ENCODE data around the gene ZNF827.

Gene ZNF827

DNA sequence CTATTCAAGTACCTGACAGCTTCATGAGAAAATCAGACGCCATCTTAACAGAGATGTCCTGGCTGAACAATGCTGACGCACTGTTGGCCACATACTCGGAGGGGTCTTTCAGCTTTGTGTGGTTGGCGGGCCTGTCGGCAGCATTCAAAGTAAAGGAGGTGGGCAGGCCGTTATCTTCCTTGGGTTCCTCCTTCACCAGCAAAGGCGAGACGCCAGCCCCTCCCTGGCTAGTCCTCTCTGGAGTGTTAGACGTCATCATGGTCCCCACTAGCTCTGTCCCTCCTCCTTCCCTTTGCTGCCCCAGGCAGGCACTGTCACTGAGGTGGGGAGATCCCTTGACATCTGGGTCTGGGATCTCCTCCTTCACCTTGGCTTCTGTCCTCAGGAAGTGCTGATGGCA, 53.0 kb downstream of the ZNF827 start:
- no peak for DNase-seq

DNA sequence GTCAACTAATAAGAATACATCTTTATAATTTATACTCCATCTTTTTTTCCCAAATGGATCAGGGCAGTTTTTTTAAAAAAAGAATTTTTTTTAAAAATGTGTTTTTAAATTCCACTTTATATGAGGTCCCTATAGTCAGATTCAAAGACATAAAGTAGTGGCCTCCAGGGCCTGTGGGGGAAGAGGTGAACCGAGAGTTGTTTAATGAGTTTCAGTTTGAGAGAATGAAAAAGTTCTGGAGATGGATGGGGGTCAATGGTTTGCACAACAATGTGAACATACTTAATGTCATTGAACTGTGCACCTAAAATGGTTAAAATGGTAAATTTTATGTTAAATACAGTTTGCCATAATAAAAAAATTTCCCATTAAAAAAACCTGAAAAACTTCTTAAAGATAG, 53.8 kb downstream of the ZNF827 start:
- DNase-seq = no peak

DNA sequence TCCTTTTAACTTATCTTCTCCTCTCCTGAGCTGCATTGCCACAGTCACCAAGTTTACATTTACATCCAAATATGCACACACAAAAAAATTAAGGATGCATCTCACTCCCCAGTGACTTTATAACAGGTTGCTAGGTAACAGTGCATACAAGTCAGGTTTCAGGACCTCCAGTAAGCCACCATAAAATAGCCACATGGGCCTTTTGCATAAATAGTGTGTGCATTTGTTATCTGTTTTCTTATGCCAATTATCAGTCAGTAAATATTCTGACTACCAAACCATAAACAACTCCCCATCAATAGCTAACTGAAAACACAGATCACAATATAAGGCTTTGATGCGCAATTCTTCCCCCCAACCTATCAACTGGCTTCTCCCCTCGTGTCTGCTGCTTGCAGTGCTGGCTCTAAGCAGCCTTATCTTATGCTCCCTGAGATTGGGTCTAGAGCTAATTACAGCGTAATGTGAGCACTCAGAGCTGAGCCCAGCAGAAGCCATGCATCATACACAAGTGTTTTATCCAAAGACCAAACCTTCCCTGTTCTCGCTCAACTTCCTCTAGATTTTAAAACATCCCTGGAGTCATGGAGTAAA, 55.4 kb downstream of the ZNF827 start:
- no peak for DNase-seq

DNA sequence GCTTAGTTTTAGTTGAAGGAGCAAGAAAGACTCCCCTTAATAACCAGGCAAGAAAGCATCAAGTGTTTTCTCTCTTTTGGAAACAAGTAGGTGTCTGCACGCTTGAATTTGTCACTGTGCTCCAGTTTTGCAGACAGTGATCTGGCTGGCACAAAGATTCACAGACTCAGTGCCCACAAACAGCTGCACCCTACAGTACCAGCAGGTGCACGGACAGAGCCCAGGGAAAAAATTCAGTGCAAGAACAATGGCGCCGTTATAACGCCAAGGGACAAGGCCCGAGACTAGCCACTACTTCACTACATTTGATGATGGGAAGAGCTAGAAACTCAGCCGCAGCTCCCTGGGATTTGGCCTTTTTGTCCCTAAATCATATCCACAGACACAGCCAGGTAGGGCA, 56.0 kb downstream of the ZNF827 start:
- no peak for DNase-seq

DNA sequence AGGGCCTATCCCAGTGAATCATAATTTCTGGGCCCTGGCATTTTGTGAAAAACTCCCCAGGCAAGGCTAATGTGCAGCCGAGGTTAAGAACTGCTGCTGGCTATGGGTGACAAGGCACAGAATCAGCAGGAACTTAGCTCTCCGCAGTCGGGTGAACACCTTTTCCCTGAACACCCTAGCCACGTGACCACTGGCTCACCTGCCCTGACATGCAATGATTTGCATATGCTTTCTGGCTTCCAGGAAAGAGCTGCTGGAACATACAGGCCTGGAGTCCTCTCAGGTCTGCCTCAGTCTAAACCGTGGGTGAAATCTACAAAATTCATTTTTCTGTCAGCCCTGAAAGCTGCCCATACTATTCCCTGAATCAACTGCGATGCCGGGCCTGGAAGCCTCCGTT, 56.6 kb downstream of the ZNF827 start:
- DNase-seq = no peak

DNA sequence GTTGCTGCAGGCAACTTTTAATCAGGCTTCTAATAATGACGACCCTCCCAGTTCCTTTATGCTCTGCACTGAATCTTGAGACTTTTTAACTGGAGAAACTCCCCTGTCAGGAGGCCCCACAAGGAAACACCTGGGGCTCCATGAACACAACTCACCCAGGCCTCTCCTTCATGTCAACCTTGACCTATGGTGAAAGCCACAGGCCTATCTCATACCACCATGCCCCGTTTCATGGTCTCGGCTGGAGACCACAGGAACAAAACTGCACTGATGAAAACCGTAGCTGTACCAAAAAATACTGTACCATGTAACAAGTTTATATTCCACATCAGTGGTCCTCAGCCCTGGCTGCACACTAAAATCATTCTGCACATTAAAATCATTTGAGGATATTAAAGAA, 57.0 kb downstream of the ZNF827 start:
- no peak for DNase-seq

DNA sequence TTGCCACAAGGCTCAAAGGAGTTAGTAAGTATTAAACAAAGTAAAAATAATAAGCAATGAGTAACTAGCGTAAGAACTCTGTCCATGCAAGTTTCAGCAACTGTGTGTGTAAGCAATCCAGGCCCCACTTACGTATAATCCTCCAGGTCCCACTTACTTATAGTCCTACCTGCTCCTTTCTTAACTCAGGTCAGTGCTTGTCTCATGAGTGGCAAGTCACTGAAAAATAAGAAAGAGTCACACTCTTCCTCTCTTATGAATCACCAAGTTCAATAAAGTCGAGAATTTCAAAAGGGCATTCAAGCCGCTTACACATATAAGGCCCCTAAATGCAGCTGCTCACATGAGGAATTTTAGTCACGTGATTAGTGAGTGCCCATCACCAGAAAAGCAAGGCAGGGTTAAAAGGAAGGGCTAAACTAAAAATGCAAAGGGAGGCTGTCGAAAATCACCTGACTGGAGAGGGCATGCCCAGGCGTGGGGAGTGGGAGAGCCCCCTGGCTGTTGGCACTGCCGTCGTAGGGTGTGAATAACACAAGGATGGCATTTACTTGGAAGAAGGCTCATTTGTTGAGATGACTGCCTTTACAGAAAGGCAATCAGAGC, 58.2 kb downstream of the ZNF827 start:
- DNase-seq = no peak

DNA sequence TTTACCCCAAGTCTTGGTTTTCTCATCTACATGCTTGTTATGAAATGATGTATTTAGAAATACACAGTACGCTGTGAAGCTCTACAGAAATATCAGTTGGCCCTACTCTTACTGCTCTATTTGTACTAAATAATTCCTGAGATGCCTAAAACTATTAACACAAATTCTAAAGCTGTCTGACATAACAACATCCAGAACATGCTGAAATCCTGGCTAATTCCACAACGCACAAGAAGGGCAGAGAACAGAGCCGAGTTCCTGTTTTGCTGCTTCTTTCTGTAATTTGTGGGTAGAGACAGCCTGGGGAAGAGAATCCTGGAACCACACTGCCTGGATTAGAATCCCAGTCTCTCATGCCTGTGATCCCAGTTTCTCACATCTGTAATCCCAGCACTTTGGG, 59.0 kb downstream of the ZNF827 start:
- no peak for DNase-seq

DNA sequence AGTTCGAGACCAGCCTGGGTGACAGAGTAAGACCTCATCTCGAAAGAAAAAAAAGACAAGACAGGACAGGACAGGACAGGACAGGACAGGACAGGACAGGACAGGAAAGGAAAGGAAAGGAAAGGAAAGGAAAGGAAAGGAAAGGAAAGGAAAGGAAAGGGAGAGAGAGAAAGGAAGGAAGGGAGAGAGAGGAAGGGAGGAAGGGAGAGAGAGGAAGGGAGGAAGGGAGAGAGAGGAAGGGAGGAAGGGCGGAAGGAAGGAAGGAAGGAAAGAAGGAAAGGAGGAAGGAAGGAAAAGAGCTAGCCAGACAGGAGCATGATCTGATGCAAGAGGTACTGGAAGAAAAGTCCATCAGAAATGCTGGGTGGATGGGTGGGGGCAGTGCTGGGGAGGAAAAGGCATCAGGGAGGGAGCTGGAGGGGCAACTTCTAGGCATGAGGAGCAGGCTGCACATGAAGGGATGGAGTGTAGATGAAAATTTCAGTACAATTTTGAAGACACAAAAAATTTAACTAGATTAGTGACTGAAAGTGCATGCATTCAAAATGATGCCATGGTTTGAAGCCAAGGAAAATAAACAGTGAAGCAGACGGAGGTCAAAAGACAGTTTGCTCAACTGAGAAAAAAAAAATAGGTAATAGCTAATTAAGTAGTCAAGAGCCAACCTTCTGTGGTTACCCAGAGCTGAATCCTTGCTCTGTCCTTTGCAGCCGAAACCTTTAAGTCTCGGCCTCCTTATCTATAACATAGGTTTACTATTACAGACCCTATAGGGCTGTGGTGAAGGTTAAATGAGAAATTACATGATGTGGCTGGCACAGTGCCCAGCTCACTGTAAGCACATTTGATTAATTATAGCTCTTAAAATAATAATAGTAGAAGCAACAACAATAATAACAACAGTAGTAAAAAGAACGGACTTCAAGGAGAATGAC, 59.9 kb downstream of the ZNF827 start:
- DNase-seq = no peak

DNA sequence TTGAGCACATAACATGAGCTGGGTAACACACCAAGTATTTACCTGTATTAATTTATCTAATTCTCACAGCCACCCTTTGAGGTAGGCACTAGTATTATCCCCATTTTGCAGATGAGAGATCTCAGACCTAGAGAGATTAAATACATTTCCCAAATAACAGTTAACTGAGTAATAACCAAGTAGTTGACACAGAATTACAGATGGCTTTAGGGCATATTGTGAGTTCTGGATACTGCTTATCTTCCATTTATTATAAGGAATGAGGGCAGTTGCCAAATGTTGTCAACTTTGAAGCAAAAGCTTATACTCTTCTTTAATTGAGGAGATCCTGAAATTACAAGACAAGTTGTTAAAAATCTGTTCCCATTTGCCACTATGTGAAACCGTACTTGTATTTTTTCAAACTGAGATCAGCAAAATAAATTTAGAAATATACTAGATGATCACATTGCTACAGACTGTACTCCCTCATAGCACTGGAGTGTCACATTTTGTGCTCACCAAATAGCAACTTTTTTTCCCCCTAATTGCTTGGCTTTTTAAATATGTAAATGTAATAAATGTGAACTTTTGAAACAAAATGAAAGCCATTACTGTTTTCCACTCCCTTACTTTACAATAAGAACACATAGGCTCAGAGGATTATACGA, 62.0 kb downstream of the ZNF827 start:
- no peak for DNase-seq

DNA sequence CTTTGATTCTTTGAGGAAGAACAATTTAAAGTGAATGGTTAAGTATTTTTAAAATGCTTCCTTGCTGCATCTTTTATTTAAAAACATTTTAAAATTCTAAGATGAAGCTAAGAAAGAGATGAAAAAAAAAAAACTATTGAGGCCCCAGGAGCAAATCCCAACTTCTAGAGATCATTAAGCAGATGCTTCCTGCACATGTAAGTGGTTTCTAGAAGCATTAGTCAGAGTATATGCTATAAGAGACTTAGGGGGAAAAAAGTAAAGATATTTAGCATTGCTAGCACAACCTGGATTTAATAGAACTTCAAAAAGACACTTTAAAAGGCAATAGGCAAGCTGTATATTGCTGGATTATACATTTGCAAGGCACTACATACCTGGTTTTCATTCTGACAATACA, 64.7 kb downstream of the ZNF827 start:
- DNase-seq = no peak

DNA sequence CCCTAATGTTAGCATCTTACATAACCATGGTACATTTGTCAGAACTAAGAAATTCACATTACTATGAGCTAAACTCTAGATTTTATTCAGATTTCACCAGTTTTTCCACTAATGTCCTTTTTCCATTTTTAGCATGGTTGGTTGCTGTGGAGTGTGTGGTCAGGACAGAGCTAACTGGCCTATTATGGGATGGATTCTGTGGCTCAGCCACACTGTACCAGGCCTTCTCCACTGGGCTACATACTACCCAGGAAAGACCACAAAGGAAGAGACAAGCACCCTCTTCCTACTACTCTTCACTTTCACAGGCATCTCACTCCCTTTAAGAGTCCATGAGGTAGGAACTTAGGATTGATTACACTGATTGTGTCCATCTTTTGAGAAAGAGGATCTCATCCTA, 67.4 kb downstream of the ZNF827 start:
- no peak for DNase-seq

DNA sequence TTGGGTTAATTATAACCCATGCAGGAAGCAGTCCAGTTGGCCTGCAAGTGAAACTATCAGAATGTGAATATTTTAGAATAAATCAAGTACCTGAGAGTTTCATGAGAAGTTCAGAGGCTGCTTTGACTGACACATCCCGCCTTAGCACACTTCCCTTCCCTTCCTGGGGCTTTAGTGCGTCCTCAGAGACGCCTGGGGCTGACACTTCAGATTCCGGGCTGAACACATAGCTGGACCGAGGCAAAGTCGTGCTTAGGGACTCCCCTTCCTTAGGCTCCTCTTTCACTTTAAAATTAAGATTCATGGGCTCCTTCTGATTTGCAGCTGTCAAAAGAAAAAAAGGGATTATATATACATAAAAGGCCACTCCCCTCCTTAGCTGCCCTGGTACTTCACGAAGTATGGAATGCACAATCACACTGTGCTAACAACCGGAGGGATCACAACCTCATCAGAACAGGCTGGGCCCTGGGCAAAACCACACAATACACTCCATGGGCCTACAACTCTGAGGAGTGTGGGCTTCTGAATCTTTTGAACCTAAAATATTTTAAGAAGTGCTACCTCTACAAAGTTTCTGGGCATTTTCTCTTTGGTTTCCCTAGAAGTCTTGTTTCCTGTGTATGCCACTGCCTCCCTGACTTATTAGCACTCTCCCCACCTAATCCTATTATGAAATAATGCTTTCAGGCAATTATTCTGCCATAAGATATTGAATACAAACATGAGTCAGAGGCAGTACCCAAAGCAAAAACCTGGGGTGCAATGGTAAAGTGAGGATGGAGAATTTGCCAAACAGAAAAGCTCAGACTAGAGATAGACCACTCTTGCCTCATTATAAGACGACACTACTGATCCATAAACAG, 68.2 kb downstream of the ZNF827 start:
- no peak for DNase-seq

DNA sequence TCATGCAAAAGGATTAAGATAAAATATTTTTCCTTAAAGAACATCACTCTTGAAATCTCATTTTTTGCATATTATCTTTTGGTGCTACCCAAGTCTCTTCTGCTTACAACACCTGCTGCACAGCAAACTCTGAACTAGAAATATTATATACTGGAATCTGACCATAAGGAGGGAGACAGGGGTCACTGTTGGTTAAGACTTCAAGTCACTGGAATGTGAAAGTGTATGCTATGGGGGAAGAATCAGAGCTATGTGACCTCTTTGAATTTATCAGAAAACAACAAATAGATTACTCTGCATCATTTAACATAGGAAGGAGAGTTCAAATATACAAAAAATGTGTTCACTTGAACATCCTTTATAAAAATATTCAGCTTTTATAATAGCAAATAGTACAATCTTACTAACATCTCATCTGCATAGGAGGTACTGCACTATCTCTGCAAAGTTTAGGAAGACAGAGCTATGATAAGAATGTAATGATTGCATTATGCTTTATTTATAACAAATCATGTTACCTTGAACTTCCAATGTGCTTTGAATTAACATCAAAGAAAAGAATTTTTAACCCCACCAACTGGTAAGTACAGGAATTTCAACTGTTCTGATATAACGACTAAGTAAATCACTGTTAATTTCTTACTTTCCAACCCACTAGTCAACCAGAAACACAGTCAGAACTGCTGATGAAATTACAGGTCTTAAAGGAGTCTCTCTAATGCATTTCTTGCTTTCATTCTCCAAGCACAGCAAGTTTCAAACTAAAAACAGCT, 69.8 kb downstream of the ZNF827 start:
- no peak for DNase-seq

DNA sequence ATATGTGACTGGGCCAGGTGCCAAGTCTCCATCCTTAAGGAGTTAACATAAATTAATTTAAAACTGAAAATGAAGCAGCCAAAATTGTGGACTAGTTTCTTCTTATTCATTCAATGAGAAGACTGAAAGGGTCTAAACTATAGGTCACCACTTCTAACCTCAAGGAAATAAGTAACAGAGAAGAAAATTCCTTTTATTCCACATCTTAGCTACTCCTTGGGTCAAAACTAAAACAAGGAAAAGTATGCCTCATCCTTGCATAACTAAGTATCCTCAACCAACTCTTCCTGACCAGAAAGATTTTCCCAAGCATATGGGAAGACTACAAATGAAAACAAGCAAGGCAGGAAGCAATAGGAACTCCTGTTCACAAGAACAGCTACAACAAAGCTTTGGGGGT, 71.2 kb downstream of the ZNF827 start:
- no peak for DNase-seq

DNA sequence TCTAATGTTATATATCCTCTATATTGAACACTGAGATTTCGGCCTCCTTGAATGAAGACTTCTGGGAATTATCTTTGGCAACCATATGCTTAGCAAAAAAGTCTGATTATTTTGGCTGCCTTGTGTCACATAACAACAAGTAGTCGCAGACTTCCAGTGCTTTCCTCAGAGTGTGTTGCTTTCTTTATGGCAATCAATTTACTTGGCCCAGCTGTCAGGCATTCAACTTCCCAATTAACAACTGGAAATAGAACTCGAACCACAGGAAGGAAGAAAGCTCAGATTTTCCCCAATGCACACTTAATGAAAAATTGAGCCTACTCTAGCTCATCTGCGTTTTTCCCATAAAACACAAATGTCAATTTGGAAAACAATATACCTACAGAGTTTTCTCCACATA, 71.6 kb downstream of the ZNF827 start:
- DNase-seq = no peak

DNA sequence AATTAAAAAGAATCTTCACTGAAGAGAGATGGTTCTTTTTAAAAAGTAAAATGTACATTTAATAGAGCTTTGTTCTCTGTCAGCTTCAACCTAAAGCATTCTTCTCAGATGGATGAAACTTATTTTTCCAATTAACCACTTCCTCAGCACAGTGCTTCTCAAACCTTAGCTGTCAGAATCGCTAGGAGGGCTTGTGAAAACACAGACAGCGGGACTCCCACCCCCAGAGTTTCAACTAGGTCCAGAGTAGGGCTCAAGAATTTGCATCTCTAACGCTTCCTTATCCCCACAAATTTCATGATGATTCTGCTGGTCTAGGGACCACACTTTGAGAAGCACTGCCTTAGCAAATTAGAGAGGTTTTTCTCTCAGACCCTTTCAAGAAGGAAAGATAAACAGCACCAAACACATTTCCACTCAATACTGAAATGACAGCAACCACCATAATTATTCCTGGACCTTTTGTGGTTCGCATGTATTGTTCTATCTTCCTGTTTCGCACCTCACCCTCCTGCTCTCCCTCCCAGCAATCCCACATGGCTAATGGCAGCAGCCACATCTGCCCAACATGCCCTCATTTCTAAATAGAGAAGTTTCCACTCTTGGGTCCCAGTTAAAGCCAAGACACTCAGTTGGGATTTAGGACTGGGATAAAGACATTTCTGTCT, 73.2 kb downstream of the ZNF827 start:
- no peak for DNase-seq

DNA sequence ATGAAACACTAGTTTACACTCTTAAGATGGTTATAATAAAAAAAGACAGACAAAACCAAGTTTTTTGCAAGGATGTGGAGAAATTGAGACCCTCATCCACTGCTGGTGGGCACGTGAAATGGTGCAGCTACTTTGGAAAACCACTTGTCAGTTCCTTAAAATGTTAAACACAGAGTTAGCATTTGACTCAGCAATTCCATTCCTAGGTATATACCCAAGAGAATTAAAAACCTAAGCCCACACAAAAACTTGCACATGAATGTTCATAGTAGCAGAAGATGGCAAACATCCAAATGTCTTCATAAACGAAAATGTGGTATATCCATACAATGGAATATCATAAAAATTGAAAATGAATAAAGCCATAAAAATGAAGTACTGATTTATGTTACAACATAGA, 75.4 kb downstream of the ZNF827 start:
- no peak for DNase-seq

DNA sequence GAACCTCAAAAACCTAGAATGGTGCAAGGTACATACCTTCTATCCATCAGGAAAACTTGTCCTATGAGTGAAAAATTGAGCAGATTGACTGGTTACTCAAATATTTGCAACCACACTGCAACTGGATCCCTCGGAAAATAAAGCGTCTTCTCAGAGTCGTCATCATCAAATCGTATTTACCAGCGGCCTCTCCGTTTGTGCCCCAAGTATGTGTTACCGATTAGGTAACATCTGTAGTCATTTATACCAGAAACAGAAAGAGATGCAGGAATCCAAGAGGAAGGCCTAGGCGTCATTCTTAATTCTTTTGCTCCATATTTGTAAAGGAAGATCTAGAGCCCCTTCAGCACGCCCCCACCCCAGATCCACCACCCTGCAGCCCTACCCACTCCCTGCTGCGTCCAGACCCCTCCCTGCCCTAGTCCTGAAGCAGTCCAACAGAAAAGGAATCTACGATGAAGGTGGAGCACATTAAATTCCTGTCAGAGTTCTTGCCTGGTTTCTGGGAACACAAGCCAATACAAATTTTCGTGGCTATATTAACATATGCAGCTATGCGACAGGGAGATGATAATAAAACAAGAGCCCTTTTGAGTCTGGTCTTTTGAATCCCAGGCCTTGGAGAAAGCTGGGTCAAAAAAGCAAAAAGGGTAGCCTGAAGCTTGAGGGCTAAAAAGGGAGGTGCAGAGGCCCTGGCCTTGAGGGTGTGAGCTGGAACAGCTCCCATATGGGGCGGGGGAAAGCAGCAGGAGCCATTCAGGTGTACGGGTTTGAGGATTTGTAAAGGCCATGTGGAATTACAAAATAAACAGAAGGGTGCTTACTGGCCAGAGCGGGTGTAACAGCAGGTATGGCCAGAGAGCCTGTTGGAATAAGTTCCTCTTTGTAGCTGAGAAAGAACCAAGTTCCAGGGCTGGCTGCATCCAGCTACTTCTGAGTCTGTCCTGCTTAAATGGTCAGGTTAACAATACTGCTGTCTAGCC, 77.0 kb downstream of the ZNF827 start:
- DNase-seq = no peak

DNA sequence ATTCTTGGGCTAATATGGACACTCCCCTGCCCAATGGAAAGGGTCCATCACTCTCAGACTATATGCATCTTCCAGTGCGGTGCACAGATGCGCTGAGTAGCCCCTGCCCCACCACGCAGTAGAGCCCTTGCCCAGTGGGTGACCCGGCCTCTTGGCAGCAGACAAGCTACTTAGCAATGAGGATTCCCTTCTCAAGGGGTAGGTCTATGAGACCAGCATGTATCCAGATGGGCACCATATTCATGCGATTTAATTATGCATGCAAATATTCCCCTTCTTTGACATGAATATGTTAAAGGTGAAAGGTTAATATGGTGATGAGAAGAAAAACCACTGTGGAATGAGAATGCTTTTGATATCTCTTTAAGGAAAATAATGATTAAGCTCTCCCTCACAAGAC, 77.7 kb downstream of the ZNF827 start:
- DNase-seq = no peak
